ENCODE data around the gene TEKT3.

The TEKT3 gene

DNA sequence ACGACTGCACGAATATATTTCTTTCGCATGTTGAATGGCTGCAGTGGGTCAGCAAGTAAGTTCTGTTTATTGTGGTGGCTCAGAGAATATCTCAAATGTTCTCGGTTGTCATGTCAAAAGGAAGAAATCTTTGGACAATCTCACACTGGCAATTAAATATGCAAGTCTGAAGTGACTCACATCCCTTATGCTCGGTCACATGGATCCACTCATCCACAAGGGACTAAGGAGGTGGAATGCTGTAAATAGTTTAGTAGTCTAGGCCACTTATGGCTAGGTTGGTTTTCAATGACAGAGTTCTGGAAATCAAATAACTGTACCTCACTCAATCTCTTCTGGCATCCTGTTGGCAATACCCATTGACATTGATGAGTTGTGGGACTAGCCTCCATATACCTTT lies 43.2 kb downstream of the TEKT3 start:
- no peak overlapping the region for H3K4me3 ChIP-seq (ENCODE audit: low read depth, low read length)
- no peak for DNase-seq (ENCODE audit: low read depth)
- no peak for TF ChIP-seq MYC (IDR thresholded peaks at IDR 0.05; ENCODE audit: low read depth, low read length)

DNA sequence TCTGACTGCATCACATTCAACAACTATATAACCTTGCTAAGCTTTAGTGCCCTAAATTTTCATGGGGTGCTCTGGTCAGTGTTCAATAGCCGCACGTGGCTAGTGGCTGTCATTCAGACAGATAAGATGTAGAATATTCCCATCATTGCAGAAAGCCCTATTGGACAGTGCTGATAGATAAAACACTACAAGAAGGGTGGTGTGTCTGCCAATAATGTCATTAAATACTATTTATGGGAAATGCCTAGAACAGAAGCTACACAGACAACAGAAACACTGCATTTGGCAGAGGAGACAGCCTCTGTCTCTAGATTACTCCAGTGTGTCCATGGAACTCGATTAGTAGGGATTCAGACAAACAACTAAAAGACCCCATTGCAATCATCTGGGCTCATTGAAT lies 47.8 kb downstream of the TEKT3 start:
- TF ChIP-seq MYC (IDR thresholded peaks at IDR 0.05; ENCODE audit: low read depth, low read length) (no peak), POLR2A (IDR thresholded peaks at IDR 0.05; ENCODE audit: extremely low read depth, insufficient read length) (no peak)
- TF ChIP-seq, protein P1, sequence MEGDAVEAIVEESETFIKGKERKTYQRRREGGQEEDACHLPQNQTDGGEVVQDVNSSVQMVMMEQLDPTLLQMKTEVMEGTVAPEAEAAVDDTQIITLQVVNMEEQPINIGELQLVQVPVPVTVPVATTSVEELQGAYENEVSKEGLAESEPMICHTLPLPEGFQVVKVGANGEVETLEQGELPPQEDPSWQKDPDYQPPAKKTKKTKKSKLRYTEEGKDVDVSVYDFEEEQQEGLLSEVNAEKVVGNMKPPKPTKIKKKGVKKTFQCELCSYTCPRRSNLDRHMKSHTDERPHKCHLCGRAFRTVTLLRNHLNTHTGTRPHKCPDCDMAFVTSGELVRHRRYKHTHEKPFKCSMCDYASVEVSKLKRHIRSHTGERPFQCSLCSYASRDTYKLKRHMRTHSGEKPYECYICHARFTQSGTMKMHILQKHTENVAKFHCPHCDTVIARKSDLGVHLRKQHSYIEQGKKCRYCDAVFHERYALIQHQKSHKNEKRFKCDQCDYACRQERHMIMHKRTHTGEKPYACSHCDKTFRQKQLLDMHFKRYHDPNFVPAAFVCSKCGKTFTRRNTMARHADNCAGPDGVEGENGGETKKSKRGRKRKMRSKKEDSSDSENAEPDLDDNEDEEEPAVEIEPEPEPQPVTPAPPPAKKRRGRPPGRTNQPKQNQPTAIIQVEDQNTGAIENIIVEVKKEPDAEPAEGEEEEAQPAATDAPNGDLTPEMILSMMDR (IDR thresholded peaks at IDR 0.05; ENCODE audit: low read depth, low read length) = no peak
- TF ChIP-seq, protein P2, sequence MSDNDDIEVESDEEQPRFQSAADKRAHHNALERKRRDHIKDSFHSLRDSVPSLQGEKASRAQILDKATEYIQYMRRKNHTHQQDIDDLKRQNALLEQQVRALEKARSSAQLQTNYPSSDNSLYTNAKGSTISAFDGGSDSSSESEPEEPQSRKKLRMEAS (IDR thresholded peaks at IDR 0.05; ENCODE audit: low read depth, low read length) = no peak
- DNase-seq (ENCODE audit: low read depth) = no peak
- H3K4me3 ChIP-seq (ENCODE audit: low read depth, low read length) = no peak overlapping the region

DNA sequence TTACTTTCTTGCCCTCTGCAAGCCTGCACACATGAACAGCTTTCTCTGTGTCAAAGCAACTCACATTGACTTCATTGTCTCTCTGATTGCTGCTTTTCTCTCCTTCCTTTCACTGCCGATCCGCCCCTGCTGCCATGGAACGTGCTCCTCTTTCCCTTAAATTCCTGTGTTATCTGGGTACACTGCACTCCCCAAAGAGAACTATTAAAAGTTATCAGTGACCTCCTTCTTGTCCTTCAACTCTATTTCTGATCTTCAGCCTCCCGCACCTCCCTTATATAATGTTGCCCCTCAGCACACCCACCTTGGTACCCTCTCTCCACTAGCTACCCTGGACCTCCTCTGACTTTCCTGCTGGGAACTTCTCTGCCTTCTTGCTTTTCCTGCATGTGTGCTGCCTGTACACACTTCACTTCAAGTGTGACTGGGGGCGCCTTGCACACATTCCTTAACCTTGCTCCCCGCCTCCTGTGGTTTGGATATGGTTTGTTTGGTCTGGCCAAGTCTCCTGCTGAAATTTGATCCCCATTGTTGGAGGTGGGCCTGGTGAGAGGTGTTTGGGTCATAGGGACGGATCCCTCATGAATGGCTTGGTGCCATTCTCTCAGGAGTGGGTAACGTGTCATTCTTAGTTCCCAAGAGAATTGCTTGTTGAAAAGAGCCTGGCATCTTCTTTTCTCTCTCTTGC lies 49.6 kb downstream of the TEKT3 start:
- H3K4me3 ChIP-seq (ENCODE audit: low read depth, low read length) = no peak overlapping the region
- no peak for DNase-seq (ENCODE audit: low read depth)
- TF ChIP-seq, protein P2 (IDR thresholded peaks at IDR 0.05; ENCODE audit: low read depth, low read length) = no peak
- TF ChIP-seq MYC (IDR thresholded peaks at IDR 0.05; ENCODE audit: low read depth, low read length) = no peak
- TF ChIP-seq, protein P1 (IDR thresholded peaks at IDR 0.05; ENCODE audit: low read depth, low read length) = no peak
- no peak for TF ChIP-seq POLR2A (IDR thresholded peaks at IDR 0.05; ENCODE audit: extremely low read depth, insufficient read length)

DNA sequence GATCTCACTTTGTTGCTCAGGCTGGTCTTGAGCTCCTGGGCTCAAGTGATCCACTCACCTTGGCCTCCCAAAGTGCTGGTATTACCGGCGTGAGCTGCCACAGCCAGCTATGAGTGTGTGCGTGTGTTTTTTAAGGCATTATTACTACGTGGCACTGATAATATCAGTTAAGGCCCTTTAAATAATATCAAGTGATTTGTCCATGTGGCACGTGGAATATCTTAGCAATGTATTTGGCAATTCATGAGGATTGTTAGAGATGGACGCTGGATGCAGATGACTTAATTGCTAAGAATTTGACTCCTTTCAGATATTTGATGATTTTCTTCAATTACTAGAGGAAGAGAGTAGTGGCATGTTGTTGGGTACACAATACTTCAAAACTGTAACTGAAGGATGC lies 50.8 kb downstream of the TEKT3 start:
- H3K4me3 ChIP-seq (ENCODE audit: low read depth, low read length) = no peak overlapping the region
- TF ChIP-seq, protein P2 (IDR thresholded peaks at IDR 0.05; ENCODE audit: low read depth, low read length) = no peak
- no peak for TF ChIP-seq MYC (IDR thresholded peaks at IDR 0.05; ENCODE audit: low read depth, low read length)
- no peak for TF ChIP-seq POLR2A (IDR thresholded peaks at IDR 0.05; ENCODE audit: extremely low read depth, insufficient read length)
- TF ChIP-seq, protein P1 (IDR thresholded peaks at IDR 0.05; ENCODE audit: low read depth, low read length) = no peak
- no peak for DNase-seq (ENCODE audit: low read depth)

DNA sequence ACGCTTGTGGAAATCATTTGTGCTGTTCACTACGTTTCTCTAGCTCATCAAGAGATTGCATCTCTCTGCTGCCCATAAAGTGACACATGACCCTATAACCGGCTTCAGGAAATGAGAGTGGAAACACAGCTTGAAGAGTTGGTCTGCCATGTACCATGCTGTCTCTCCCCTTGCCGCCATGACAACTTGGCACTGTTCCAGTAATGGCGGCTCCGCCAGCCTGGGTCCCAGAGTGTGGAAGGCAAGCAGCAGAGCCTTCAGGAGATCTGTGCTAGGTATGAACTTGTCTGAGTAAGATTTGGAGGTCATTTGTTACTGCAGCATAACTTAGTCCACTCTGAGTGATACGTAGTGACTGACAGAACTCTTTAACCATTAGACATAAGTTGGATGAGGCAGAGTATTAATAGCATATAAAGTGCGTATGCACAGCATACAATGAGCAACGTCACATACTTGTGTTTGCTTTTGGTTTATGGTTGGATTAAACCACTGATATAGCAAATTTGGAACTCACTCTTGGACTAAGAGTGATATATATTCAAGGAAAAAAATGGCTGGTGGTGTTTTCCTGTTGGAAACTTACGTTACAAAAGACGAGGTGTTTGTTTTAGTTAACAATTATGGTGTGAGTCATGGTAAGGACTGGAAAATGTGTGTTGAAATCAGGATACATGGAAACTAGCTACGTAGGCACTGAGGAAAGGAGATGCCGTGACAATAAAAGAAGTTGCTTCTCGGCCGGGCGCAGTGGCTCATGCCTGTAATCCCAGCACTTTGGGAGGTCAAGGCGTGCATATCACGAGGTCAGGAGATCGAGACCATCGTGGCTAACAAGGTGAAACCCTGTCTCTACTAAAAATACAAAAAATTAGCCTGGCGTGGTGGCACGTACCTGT lies 51.9 kb downstream of the TEKT3 start:
- H3K4me3 ChIP-seq (ENCODE audit: low read depth, low read length) = no peak overlapping the region
- DNase-seq (ENCODE audit: low read depth) = no peak
- TF ChIP-seq, protein P2 (IDR thresholded peaks at IDR 0.05; ENCODE audit: low read depth, low read length) = no peak
- TF ChIP-seq, protein P1 (IDR thresholded peaks at IDR 0.05; ENCODE audit: low read depth, low read length) = no peak
- TF ChIP-seq MYC (IDR thresholded peaks at IDR 0.05; ENCODE audit: low read depth, low read length) = no peak
- TF ChIP-seq POLR2A (IDR thresholded peaks at IDR 0.05; ENCODE audit: extremely low read depth, insufficient read length) = no peak

DNA sequence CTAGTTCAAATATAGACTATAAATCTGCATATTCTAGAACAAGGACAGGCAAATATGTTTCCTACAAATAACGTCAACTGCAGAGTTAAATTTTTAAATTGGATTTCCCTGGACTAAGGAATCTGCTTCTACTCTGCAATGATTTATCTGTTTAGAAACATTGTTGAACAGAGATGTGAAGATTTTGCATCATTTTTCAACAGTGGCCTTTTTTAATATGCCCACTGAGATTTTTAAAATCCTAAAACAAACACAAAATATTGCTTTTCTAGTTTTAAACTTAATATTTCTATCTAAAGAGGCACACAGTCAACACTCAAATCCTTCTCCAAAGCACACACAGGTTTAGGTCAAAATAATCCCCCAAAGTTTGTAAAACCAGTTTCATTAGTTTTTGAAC lies 52.5 kb downstream of the TEKT3 start:
- H3K4me3 ChIP-seq (ENCODE audit: low read depth, low read length) = no peak overlapping the region
- DNase-seq (ENCODE audit: low read depth) = no peak
- TF ChIP-seq, protein P2 (IDR thresholded peaks at IDR 0.05; ENCODE audit: low read depth, low read length) = no peak
- TF ChIP-seq, protein P1 (IDR thresholded peaks at IDR 0.05; ENCODE audit: low read depth, low read length) = no peak
- TF ChIP-seq POLR2A (IDR thresholded peaks at IDR 0.05; ENCODE audit: extremely low read depth, insufficient read length) = no peak
- TF ChIP-seq MYC (IDR thresholded peaks at IDR 0.05; ENCODE audit: low read depth, low read length) = no peak

All from NB4 (cell line).